NCI-H526 treated with DMSO at 0.1 percent for 48 hours (cell line): ENCODE measurements around the gene KCNN4.
"Not testable (repeated sequence)": the region's sequence is repeated elsewhere in the genome, so short reads cannot be mapped to it uniquely, and the experiment has no call there.

Experiments
- DNase-seq: peaks from one replicate; lab custom pipeline; 2025; lab: John Stamatoyannopoulos, UW

Gene KCNN4

GRCh38 chr19:43774103-43774939, 6.5 kb downstream of the KCNN4 start:
- DNase-seq = no peak

- no peak for DNase-seq
Measured at GRCh38 chr19:43773725-43774102, 7.1 kb downstream of the KCNN4 start.

- DNase-seq = no peak
Measured at GRCh38 chr19:43769256-43769655, 11.5 kb downstream of the KCNN4 start.

GRCh38 chr19:43768273-43769050, 12.3 kb downstream of the KCNN4 start:
- DNase-seq = no peak

GRCh38 chr19:43767818-43768217, 13.0 kb downstream of the KCNN4 start:
- DNase-seq = no peak

- no peak for DNase-seq
Measured at GRCh38 chr19:43767316-43767715, 13.5 kb downstream of the KCNN4 start.

GRCh38 chr19:43766755-43767043, 14.1 kb downstream of the KCNN4 start:
- DNase-seq = no peak

GRCh38 chr19:43765109-43765876, 15.5 kb downstream of the KCNN4 start:
- no peak for DNase-seq

GRCh38 chr19:43764684-43765083, 16.1 kb downstream of the KCNN4 start:
- DNase-seq = not testable (repeated sequence)

- no peak for DNase-seq
Measured at GRCh38 chr19:43763473-43763939, 17.3 kb downstream of the KCNN4 start.

GRCh38 chr19:43762814-43763213, 18.0 kb downstream of the KCNN4 start:
- no peak for DNase-seq

GRCh38 chr19:43760941-43761340, 19.8 kb downstream of the KCNN4 start:
- DNase-seq = no peak

- no peak for DNase-seq
Measured at GRCh38 chr19:43759515-43759914, 21.3 kb downstream of the KCNN4 start.

GRCh38 chr19:43755256-43755801, 25.4 kb downstream of the KCNN4 start:
- DNase-seq = peak; percentile 76

- peak; percentile 92 for DNase-seq
Measured at GRCh38 chr19:43754503-43755255, 26.1 kb downstream of the KCNN4 start, which contains the start of gene SMG9. Gene SMG9, minus strand, starts transcription at chr19:43754962. Its CDS starts 4,221 bp downstream, at chr19:43750741.

GRCh38 chr19:43754253-43754502, 26.6 kb downstream of the KCNN4 start:
- DNase-seq = no peak

- DNase-seq = no peak
Measured at GRCh38 chr19:43752287-43752875, 28.4 kb downstream of the KCNN4 start.

- DNase-seq = no peak
Measured at GRCh38 chr19:43751466-43752220, 29.1 kb downstream of the KCNN4 start.

- no peak for DNase-seq
Measured at GRCh38 chr19:43749898-43750297, 30.9 kb downstream of the KCNN4 start.

GRCh38 chr19:43749152-43749551, 31.6 kb downstream of the KCNN4 start:
- DNase-seq = no peak

- DNase-seq = no peak
Measured at GRCh38 chr19:43748685-43749084, 32.1 kb downstream of the KCNN4 start.
